HepG2 (cell line): ENCODE measurements around the gene GPATCH3. TPM values are rescaled to one million over a fixed set of nuclear protein-coding genes. Genes with fewer than 3 reads are reported as not detected.
A peak's percentile ranks its signal among the peaks of the same experiment; 100 is the strongest.

ENCODE experiments used
- HMGXB3 ChIP-seq: sonication (generic); formaldehyde crosslinking; IDR thresholded peaks from 2 replicates; pipeline ENCODE4 v1.4.0; 2020; ENCODE audit warnings: missing genetic modification reagents, borderline replicate concordance
- JUNB ChIP-seq: sonication (generic); formaldehyde crosslinking; IDR thresholded peaks from 2 replicates; pipeline ENCODE4 v1.8.0; 2022; ENCODE audit warnings: missing genetic modification reagents, mild to moderate bottlenecking, borderline replicate concordance
- KLF11 ChIP-seq: IDR thresholded peaks from 2 replicates; pipeline ENCODE4 v1.6.1; 2016; ENCODE audit warnings: missing compliant biosample characterization
- SMARCE1 ChIP-seq: fragments of 450-650 bp; IDR thresholded peaks from 2 replicates; pipeline ENCODE4 v1.6.1; 2017; ENCODE audit warnings: borderline replicate concordance
- TAF1 ChIP-seq: sonication (generic); formaldehyde crosslinking; IDR thresholded peaks from 2 replicates; pipeline ENCODE4 v1.4.0; 2020; ENCODE audit warnings: missing genetic modification reagents
- ZBTB1 ChIP-seq: sonication (generic); formaldehyde crosslinking; IDR thresholded peaks from 2 replicates; pipeline ENCODE4 v1.4.0; 2020; ENCODE audit warnings: missing genetic modification reagents, borderline replicate concordance
- ZNF543 ChIP-seq: sonication (generic); formaldehyde crosslinking; IDR thresholded peaks from 2 replicates; pipeline ENCODE4 v1.4.0; 2020; ENCODE audit warnings: mild to moderate bottlenecking, missing genetic modification reagents
- ZXDC ChIP-seq: sonication (generic); formaldehyde crosslinking; IDR thresholded peaks from 2 replicates; pipeline ENCODE4 v1.5.0; 2020; ENCODE audit warnings: mild to moderate bottlenecking, missing genetic modification reagents
- polyA plus RNA-seq, 8 experiments: library from polyadenylated mRNA; depleted of rRNA in 3 of 8; stranded (reverse) in 7 of 8; unstranded in 1 of 8; fragments of >200 nt; fragmentation: Illumina TruSeq in 4 of 8; extraction: Trizol in 4 of 8; gene quantifications; 2 replicates each; pipeline versions ENCODE4 v1.2.1 to v1.2.3, GENCODE V29; 2011 to 2016; ENCODE audit warnings: low read depth in 4 of 8, missing spikeins in 1 of 8, mixed read lengths in 1 of 8; ENCODE audit not compliant: insufficient read depth in 1 of 8
- total RNA-seq, 5 experiments: library from RNA; depleted of rRNA; stranded (reverse); fragments of >200 nt; fragmentation: Illumina TruSeq; extraction: Trizol; gene quantifications; 2 replicates each; pipeline ENCODE4 v1.2.3, GENCODE V29; 2016; ENCODE audit warnings: low read depth in 1 of 5
- TF ChIP-seq, protein P1 (sequence below), 2 experiments: sonication (generic) in 1 of 2; formaldehyde crosslinking in 1 of 2; IDR thresholded peaks; 2 replicates each; pipeline versions ENCODE4 v1.6.1 to v1.9.0; 2014 to 2022; ENCODE audit warnings: antibody characterized with exemption in 1 of 2, borderline replicate concordance in 1 of 2, inconsistent platforms in 1 of 2, low read depth in 1 of 2, missing genetic modification reagents in 1 of 2
- TF ChIP-seq, protein P2 (sequence below): sonication (generic); formaldehyde crosslinking; IDR thresholded peaks from 2 replicates; pipeline ENCODE4 v1.5.1; 2020; ENCODE audit warnings: missing genetic modification reagents, mild to moderate bottlenecking, borderline replicate concordance
- TF ChIP-seq, protein P3 (sequence below): sonication (generic); formaldehyde crosslinking; IDR thresholded peaks from 2 replicates; pipeline ENCODE4 v1.8.0; 2022; ENCODE audit warnings: mild to moderate bottlenecking, missing genetic modification reagents, borderline replicate concordance

The GPATCH3 gene
- total and polyA plus RNA-seq, 2 of the 13 experiments (the other 11 are each of a cell fraction or from before 2014, with no cell fraction given): 8.3 to 11.0 TPM

DNA sequence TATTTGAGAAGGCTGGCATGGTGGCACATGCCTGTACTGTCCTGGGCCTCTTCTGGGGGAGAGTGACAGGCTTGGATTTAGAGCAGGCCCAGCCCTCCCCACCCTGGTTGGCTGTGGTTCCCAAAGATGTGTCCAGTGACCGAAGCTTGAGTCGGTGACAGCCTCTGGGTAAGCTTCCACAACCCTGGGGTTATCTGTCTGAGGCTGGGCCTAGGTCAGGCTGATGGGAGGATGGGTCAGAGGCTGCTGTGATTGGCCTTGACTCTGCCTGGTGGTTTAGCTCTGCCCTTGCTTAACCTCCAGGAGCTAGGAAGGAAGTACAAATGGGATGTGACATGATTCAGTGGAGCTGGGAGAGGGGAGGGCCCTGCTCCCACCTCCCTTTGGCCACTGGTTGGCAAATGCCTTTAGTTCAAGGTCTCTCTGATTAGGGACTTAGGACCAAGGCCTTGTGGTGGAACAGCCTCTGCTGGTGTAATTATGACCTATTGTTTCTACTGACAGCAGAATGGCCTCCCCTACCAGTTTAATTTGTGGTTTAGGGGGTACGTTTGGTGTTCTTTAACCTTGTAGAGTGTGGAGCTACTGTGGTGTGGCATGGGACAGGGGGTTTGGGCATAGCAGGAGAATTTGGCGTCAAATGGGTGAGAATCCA lies 37.9 kb upstream of the GPATCH3 start (continued):
- TF ChIP-seq, protein P1, sequence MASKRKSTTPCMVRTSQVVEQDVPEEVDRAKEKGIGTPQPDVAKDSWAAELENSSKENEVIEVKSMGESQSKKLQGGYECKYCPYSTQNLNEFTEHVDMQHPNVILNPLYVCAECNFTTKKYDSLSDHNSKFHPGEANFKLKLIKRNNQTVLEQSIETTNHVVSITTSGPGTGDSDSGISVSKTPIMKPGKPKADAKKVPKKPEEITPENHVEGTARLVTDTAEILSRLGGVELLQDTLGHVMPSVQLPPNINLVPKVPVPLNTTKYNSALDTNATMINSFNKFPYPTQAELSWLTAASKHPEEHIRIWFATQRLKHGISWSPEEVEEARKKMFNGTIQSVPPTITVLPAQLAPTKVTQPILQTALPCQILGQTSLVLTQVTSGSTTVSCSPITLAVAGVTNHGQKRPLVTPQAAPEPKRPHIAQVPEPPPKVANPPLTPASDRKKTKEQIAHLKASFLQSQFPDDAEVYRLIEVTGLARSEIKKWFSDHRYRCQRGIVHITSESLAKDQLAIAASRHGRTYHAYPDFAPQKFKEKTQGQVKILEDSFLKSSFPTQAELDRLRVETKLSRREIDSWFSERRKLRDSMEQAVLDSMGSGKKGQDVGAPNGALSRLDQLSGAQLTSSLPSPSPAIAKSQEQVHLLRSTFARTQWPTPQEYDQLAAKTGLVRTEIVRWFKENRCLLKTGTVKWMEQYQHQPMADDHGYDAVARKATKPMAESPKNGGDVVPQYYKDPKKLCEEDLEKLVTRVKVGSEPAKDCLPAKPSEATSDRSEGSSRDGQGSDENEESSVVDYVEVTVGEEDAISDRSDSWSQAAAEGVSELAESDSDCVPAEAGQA (IDR thresholded peaks at IDR 0.05; ENCODE audit: low read depth): 0 out of 2 replicates have a peak, but pooled peaks have one; percentile 19
- TF ChIP-seq, protein P1 (CRISPR knock-in tag; IDR thresholded peaks at IDR 0.05; ENCODE audit: borderline replicate concordance): no peak
- TF ChIP-seq HMGXB3 (CRISPR knock-in tag) (no peak), JUNB (no peak), SMARCE1 (no peak), ZBTB1 (no peak), KLF11 (no peak), ZNF543 (CRISPR knock-in tag) (peak; percentile 84; the same call in 1 of the 2 replicates), ZXDC (CRISPR knock-in tag) (no peak), TAF1 (CRISPR knock-in tag) (0 out of 2 replicates have a peak, but pooled peaks have one; percentile 41)
- TF ChIP-seq, protein P2, sequence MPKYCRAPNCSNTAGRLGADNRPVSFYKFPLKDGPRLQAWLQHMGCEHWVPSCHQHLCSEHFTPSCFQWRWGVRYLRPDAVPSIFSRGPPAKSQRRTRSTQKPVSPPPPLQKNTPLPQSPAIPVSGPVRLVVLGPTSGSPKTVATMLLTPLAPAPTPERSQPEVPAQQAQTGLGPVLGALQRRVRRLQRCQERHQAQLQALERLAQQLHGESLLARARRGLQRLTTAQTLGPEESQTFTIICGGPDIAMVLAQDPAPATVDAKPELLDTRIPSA (CRISPR knock-in tag): no peak; the same call in 1 of the 2 replicates
- TF ChIP-seq, protein P3, sequence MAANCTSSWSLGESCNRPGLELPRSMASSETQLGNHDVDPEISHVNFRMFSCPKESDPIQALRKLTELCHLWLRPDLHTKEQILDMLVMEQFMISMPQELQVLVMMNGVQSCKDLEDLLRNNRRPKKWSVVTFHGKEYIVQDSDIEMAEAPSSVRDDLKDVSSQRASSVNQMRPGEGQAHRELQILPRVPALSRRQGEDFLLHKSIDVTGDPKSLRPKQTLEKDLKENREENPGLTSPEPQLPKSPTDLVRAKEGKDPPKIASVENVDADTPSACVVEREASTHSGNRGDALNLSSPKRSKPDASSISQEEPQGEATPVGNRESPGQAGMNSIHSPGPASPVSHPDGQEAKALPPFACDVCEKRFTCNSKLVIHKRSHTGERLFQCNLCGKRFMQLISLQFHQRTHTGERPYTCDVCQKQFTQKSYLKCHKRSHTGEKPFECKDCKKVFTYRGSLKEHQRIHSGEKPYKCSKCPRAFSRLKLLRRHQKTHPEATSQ: peak; percentile 94; the same call in 1 of the 2 replicates
